Psoas muscle (tissue), 8 donors: ENCODE data around the gene PCBP3. TPM values are rescaled to one million over a fixed set of nuclear protein-coding genes. Genes with fewer than 3 reads are reported as not detected.

Source experiments
- ATAC-seq, 4 donors: fragments of 200-7000 bp; cut with Tn5 transposase; one replicate each; pipeline ENCODE4 v1.9.1; 2020; ENCODE audit warnings: moderate library complexity in 3 of 4, mild to moderate bottlenecking in 2 of 4
- DNase-seq, 2 donors: peaks; one replicate each; pipeline ENCODE4 v3.0.0-alpha.2; 2020
- H3K27ac ChIP-seq: fragments of 200-600 bp; one replicate; pipeline ENCODE4 v1.8.0; 2022
- H3K27me3 ChIP-seq, 3 donors: fragments of 200-600 bp in 1 of 3; one replicate each; pipeline versions ENCODE4 v1.6.1 to v1.8.0; 2013 to 2022; ENCODE audit warnings: low read length in 2 of 3, mild to moderate bottlenecking in 2 of 3, moderate library complexity in 1 of 3; ENCODE audit not compliant: insufficient read depth in 3 of 3
- H3K36me3 ChIP-seq, 2 donors: fragments of 200-600 bp in 1 of 2; one replicate each; pipeline versions ENCODE4 v1.6.1 to v1.8.0; 2013 to 2022; ENCODE audit warnings: low read depth in 1 of 2, mild to moderate bottlenecking in 1 of 2, moderate library complexity in 1 of 2; ENCODE audit not compliant: insufficient read depth in 1 of 2
- H3K4me1 ChIP-seq: fragments of 200-600 bp; one replicate; pipeline ENCODE4 v1.8.0; 2022
- H3K4me3 ChIP-seq: fragments of 200-600 bp; one replicate; pipeline ENCODE4 v1.8.0; 2022; ENCODE audit warnings: mild to moderate bottlenecking
- H3K9me3 ChIP-seq: fragments of 200-600 bp; one replicate; pipeline ENCODE4 v1.8.0; 2022
- WGBS, 3 donors: extraction: QIAGEN DNeasy Blood & Tissue Kit; methylation state at CpG; one replicate each; pipeline versions ENCODE4 v1.1.6 to v1.1.7; 2013; 5-methylcytosine and 5-hydroxymethylcytosine counted together
- intact Hi-C, 2 donors: fragments of 100-400 bp; cut with DNase I; formaldehyde crosslinking; loops; one replicate each; pipeline versions ENCODE4 v1.11.0 to v1.14.2; 2022
- polyA plus RNA-seq, 3 donors: library from polyadenylated mRNA; stranded (reverse); fragments of 200-250 nt; gene quantifications; one replicate each; pipeline ENCODE4 v1.2.3, GENCODE V29; 2013
- total RNA-seq, 4 donors: library from RNA; stranded (reverse); fragmentation: NEBNext Ultra II Directional in 2 of 4; extraction: Animal tissue kit (Norgen Biotek cat#: 25700) in 2 of 4; gene quantifications; one replicate each; pipeline versions ENCODE4 v1.2.1 to v1.2.4, GENCODE V29; 2021 to 2023
- TF ChIP-seq, protein P1 (sequence below): fragments of 200-600 bp; IDR thresholded peaks from one replicate; pipeline ENCODE4 v1.8.0; 2022; ENCODE audit warnings: antibody characterized with exemption
- donor health status: healthy with polysubstance abuse.
- donor health status: DM: no; HTN: no; CAD: no; lungs with moderate emphysema.
- donor health status: Bipolar disorder and iron deficiency.
- donor health status: healthy.
- donor health status: DM: yes; HTN: yes; CAD: no.
- donor health status: DM: no; HTN: no; CAD: no.
- donor health status: DM: no; HTN: no; CAD: no.
- donor health status: DM: yes; HTN: yes; CAD: no.

The PCBP3 gene
- total and polyA plus RNA-seq, 7 donors: 0.10 to 0.91 (median 0.33) TPM; not detected in 1

DNA sequence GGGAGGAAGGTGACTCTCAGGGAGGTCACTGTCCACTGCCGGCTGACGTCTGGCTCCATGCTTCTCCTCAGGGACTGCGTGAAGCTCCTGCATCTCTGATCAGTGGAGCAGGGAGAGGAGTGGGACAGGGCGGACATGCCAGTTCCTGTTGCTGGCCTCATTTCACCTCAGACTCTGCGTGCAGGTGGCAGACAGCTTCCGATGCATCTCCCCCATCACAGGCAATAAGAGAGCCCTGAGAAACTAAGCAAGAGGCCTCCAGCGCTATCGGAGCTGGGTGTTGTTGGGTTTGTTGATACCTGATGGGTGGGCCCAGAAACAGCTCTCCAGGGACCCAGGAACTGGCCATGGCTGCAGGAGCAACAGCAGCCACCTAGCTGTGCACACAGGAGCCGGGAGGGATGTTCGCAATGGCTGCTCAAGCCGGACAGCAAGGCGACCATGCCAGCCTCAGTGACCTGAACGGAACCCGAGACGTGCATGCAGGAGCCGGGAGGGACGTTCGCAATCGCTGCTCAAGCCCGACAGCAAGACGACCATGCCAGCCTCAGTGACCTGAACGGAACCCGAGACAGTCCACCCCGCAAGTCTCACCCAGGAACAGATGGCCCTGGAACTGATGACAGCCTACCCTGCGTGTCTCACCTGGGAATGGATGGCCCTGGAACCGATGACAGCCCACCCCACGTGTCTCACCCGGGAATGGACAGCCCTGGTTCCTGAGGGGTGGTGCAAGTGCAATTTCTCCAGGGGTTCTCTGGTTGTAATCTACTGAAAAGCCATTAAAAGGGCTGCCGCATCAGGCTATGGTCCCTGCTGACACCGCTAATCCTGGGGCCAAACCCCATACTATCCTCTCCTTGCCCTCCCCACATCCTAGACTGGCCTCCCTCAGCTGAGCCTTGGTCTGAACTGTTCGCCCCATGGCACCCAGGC lies 14.2 kb upstream of the PCBP3 start:
- Histone ChIP-seq H3K36me3 (no peaks in the 10 kb centered on the region), H3K4me3 (no peak overlapping the region), H3K27ac (no peak overlapping the region), H3K9me3 (no peaks in the 10 kb centered on the region), H3K4me1 (no peaks in the 10 kb centered on the region), H3K27me3 (peaks cover 0 to 3% (median 0%) of the 10 kb centered on the region in 3 donors)
- WGBS, 3 donors: 76 to 77% (median 77%) methylated on average over 31 of the region's 31 CpGs
- no peak for ATAC-seq
- no peak for DNase-seq
- intact Hi-C loops: no loop called here
- TF ChIP-seq, protein P1, sequence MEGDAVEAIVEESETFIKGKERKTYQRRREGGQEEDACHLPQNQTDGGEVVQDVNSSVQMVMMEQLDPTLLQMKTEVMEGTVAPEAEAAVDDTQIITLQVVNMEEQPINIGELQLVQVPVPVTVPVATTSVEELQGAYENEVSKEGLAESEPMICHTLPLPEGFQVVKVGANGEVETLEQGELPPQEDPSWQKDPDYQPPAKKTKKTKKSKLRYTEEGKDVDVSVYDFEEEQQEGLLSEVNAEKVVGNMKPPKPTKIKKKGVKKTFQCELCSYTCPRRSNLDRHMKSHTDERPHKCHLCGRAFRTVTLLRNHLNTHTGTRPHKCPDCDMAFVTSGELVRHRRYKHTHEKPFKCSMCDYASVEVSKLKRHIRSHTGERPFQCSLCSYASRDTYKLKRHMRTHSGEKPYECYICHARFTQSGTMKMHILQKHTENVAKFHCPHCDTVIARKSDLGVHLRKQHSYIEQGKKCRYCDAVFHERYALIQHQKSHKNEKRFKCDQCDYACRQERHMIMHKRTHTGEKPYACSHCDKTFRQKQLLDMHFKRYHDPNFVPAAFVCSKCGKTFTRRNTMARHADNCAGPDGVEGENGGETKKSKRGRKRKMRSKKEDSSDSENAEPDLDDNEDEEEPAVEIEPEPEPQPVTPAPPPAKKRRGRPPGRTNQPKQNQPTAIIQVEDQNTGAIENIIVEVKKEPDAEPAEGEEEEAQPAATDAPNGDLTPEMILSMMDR: no peak

DNA sequence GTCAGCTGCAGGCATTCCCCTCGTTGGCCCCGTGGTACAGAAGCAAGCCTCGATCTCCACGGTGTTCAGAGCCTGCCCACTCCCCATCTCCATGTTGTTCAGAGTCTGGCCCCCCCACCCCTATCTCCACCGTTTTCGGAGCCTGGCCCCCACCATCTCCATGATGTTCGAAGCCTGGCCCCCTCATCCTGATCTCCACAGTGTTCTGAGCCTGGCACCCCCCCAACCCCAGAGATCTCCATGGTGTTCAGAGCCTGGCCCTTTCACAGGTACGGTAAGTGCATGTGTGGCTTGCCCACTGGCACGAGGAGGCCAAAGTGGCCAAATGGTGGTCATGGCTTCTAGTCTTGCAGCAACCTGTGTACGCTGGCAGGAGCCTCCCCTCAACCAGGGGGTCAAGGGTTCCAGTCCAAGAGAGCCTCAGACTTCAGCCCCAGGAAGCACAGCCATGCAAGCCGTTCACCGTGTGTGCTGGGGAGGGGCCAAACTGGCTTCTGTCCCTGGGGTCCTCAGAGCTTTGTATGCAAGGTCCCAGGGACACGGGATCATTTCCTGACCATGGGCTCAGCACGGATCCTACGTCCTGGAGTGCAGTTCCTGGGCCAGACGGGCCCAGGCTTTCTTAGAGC lies 13.3 kb upstream of the PCBP3 start:
- Histone ChIP-seq H3K9me3 (no peaks in the 10 kb centered on the region), H3K27me3 (peaks cover 0 to 6% (median 3%) of the 10 kb centered on the region in 3 donors), H3K27ac (no peak overlapping the region), H3K36me3 (no peaks in the 10 kb centered on the region), H3K4me3 (no peak overlapping the region), H3K4me1 (no peaks in the 10 kb centered on the region)
- WGBS, 3 donors: 72 to 76% (median 74%) methylated on average over 16 of the region's 16 CpGs
- TF ChIP-seq, protein P1: no peak
- ATAC-seq (no peak), DNase-seq (no peak)
- intact Hi-C loops: no loop called here

DNA sequence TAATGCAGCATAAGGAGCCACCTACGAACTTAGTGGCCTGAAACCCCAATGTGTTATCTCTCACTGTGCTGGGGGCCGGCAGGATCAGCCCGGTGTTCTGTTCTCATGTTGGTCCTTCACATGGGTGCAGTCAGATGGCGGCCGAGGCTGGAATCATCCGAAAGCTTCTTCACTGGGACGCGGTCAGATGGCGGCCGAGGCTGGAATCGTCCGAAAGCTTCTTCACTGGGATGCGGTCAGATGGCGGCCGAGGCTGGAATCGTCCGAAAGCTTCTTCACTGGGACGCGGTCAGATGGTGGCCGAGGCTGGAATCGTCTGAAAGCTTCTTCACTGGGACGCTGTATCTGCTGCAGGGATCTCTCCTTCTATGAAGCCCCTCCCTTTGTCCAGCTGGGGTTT lies 12.6 kb upstream of the PCBP3 start:
- H3K4me1 ChIP-seq: no peaks in the 10 kb centered on the region
- 82 to 90% (median 82%) methylated on average over 16 to 22 of the region's 22 CpGs for WGBS, 3 donors
- intact Hi-C loops: no loop called here
- no peak overlapping the region for H3K4me3 ChIP-seq
- no peaks in the 10 kb centered on the region for H3K9me3 ChIP-seq
- H3K36me3 ChIP-seq: no peaks in the 10 kb centered on the region
- no peak overlapping the region for H3K27ac ChIP-seq
- TF ChIP-seq, protein P1: no peak
- peaks cover 0 to 6% (median 3%) of the 10 kb centered on the region in 3 donors for H3K27me3 ChIP-seq
- ATAC-seq (no peak), DNase-seq (no peak)

DNA sequence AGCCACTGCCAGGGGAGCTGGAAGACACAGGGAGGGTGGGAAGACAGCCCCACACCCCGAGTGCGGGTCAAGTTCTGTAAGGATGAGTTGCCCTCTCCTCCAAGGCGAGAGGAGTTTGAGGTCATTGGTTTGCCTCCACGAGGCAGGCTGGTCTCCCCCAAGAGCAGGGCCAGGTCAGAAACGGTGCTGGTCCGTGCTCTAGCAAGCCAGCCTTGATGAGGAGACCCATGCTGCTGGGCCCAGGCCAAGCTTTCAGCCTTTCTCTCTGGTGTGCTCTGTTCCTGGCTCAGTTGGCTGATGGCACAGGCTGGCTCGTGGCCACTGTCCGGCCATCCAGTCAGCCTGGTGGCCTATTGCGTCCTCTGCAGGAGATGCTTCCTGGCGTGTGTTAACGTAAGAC lies 12.0 kb upstream of the PCBP3 start:
- 68 to 72% (median 70%) methylated on average over 11 of the region's 11 CpGs for WGBS, 3 donors
- Histone ChIP-seq H3K27ac (no peak overlapping the region), H3K36me3 (no peaks in the 10 kb centered on the region), H3K27me3 (peaks cover 0 to 6% (median 3%) of the 10 kb centered on the region in 3 donors), H3K4me1 (no peaks in the 10 kb centered on the region), H3K9me3 (no peaks in the 10 kb centered on the region), H3K4me3 (no peak overlapping the region)
- TF ChIP-seq, protein P1: no peak
- DNase-seq: no peak
- intact Hi-C loops: no loop called here
- no peak for ATAC-seq
